Superior temporal gyrus (tissue), 1 donor: ENCODE measurements around the gene UROS.

Experiments
- DNase-seq: peaks from one replicate; pipeline ENCODE4 v3.0.0-alpha.2; 2016; ENCODE audit errors: extremely low spot score

UROS gene

DNA sequence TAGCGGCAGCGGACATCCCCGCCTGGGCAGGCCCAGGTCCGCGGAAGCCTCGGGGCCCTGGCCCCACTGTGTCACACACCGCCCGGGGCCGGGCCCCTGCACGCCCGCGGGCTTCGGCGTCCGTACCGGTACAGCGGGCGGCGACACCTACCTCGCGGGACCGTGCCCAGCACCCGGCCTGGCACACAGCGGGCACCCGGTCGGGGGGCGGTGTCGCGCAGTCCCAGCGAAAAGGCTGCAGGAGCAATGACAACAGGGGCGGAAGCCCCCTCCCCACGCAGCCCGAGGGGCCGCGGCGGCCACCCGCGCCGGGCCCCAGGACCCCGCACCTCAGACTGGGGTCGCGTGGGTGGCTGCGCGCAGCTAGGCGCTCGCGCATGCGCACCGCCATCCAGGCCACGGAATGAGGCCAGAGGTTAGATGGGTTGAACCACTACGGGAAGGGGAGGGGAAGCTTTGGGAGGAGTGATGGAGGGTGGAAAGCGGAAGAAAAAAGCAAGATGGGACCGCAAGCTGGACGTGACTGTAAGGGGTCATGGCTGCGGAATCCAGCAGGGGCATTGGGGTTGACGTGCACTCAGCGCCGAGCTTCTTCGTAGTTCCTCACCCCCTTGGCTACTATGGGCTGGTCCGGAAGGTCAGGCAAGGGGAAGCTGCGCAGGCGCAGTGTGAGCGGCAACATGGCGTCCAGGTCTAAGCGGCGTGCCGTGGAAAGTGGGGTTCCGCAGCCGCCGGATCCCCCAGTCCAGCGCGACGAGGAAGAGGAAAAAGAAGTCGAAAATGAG lies at the start of gene UROS, which contains the start of gene BCCIP:
Gene UROS (minus strand): TSS at position 381 of the 785 bp plus-strand sequence. CDS start 6,759 bp downstream, outside the sequence.
Gene BCCIP (plus strand): TSS at position 669 of the 785 bp plus-strand sequence. CDS start 12 bp downstream, at position 681.
- DNase-seq = peak; percentile 94

DNA sequence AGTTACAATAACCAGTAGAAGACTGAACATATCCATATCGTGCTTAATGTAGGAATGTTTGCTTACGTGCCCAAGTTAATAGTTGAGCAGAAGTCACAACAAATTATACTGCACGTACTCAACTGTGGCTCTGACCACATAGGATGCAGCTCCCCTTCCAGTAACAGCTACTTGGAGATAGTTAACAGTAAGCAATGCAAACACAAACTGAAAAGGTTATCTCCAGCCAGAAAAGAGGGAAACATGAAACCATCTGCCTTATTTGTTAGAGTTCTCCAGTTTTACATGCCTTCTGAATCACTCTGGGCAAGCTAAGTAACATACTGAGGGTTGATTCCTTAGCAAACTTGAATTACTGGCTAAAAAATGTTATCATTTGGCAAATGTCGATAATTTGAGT lies 48.3 kb upstream of the UROS start:
- DNase-seq = no peak

DNA sequence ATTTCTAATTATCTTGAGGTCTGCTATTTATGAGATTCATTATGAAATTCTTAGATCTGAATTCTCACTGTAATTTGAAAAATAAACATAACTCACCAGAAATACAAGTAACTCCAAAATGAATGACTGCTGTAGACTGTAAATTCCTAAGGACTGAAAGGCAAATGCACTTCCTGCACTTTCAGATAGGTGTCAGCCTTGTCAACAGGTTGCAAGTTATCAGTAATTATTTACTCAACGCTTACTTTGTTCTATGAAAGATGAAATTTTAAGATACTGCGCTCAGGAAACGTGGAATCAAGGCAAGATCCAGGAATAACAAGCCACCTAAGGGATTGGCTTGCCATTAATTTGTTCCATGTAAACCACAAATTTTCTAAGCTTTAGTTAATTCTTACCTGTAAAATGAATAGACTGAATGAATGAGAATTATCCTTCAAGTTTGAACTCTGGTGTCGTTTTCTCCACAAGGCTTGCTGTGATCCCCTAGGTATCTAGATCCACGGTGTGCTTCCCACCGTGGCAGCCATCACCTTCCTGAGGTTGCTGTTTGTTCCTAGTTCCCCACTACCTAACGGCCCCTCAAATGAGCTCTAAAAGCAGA lies 45.4 kb upstream of the UROS start:
- peak; percentile 59 for DNase-seq

DNA sequence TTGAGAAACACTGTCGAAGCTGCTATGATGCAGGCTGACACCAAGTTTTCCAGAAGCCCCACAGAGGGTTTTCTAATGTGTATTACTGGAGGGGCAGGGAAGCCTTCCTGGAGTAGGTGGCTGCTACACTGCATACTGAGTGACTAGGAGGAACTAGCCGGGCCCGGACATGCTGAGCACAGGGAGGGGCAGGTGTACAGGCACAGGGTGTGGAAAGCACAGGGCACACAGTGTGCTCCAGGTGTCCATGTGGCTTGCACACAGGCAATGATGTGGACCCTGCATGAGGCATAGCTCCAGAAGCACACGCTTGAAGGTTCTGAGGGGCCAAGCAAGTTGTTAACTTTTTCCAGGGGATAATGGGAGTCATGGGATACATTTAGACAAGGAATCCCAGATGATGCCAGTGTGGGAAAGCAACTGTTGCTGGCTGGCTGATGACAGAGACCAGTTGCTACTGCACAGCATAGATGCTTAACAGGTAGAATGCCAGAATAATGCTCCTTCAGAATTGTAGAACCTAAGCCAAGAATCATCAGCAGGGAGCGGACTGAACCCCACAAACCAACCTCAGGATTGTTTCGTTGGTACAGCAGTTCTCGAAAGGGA lies 43.5 kb upstream of the UROS start:
- no peak for DNase-seq

DNA sequence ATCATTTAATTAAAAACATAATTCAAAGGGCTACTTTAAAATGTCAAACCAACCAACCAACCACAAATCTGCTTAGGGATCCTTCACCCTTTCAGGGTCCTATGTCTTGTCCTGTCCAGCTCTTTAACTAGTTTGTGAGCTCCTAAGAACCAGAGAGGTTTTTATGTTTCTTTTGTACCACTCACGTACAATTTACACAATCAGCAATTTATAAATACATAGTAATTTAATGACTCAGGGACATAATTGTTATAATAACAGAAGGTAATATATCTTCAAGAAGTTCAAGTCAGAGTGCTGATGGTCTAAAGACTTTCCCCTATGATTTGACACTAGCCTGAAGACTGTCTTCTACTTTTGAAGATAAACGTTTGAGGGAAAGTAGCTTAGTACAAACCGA lies 42.1 kb upstream of the UROS start:
- no peak for DNase-seq

DNA sequence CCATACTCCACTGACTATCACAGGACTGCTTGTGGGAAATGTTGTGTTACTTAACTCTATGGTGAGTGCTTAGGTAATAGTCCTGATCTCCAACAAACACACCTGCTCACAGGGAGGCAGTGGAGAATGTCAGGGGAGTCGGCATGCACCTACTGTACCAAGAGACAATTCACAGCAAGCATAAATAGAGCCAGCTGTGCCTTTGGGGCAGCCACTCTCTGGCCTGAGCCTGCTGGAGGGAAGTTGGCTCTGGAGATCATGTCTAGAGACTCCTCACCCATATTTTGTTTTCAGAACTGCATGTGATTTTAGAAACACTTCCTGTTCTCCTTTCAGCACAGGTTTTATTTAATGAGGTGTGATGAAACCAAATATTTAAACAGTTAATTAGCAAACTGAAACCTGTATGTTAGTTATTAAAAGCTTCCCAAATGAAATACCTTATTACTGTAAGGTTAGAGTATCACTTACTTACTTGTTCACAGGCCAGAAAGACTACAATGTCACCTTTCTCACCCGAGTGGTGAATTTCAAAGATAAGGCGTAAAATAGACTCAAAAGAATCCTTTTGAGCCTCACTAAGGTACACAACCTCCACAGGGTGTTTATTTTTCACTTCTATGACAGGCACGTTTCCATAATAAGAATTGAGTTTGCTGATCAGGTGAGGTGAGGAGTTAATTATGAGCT lies 36.2 kb upstream of the UROS start:
- DNase-seq = no peak

DNA sequence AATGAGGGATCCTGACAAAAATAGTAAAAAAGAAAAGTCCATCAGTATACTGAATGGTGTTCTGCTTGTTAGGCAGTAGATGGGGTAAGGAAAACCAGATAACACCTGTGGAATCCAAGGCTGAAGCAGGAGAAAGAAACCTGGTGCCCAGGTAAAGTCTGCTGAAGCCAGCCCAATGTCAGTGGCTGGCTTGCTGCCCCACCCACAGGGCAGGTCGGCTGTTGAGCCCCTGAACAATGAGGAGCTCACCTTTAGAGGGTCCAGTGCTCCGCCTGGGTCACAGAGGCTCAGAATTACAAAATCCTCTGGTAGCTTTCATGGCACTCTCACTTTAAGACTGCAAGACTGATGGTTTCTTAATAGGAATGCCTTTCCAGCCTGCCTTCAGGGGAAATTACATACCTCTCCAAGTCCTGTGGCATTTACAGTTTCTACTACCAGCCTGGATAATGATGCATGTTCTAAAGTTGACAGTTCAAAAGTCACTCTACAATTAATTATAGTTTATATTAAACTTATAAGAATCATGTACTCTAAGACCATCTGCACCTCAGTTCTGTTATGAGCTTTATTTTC lies 34.2 kb upstream of the UROS start:
- no peak for DNase-seq

DNA sequence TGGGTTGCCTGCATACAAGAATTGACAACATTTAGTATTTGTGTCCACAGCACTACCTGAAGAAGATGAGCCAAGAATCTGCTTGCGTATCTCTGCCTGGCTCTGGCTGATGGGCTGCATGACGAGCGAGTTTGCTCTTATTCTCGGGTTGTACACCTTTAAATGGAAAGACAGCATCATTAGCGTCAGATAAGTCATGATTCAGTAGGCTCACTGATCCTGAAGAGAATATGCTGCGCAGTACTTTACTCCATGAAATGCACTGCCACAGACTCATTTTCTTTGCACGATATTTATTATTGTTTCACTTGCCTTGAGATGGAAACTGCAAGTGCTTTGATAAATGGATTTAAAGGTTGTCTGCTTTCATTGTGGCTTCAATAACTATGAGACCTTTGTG lies 29.4 kb upstream of the UROS start:
- DNase-seq = no peak

DNA sequence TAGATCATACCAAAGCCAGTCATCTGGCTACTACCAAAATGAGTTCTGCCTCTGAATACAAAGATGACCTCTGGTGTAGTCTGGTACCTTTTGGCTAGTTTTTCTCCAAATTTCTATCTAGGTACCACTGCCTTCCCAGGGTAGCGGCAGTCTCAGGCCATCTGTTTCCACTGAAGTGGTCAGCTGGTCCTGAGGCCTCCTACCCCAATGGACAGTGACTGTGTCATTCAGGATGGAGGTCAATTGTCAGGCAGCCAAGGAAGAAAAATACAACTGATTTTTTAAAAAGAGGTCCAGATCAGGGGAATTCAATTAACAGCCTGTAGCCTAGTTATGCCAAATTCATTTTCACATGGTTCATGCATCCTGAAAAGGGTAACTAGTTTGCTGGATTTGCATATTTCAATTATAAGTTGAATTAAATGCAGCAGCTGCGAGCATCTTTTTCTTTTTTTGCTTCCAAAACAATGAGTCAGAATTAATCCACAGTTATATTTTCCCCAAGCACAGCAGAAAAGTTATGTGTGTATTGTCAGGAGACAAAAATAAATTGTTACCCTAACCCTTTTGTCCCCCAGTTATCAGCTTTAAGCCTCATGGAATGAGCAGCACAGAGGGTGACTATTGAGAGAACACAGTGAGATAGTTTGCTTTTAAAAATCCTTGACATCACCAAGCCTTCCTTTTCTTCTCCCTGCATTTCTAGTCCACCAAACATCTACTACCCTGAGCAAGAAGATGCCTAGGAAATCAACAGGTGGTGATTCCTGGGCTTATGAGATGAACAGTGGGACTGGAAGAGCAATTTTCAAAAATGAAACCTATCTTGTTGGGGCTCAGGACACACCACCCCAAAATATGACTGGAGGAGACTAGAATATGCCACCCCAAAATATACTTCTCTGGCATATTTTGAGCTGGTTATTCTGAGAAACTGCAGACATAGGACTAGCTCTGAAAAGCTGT lies 28.0 kb upstream of the UROS start:
- DNase-seq = no peak

DNA sequence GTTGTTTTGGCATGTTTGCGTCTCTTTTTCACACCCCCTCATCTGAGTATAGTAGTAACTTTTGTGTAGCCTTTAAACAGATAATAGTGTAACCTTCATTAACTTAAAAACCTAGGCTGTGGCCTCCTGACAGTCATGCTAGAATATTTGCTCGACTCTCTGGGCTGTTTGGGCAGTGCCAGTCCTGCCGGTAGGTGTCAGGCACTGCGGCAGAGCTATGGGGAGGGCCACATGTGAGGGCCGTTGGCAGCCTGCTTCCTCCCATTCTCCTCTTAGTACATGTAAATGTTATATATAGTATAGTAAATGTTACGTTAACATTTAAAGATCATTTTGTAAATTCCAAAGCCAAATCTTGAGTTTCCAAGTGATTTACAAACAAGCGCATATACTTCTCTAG lies 26.4 kb upstream of the UROS start:
- DNase-seq = no peak

DNA sequence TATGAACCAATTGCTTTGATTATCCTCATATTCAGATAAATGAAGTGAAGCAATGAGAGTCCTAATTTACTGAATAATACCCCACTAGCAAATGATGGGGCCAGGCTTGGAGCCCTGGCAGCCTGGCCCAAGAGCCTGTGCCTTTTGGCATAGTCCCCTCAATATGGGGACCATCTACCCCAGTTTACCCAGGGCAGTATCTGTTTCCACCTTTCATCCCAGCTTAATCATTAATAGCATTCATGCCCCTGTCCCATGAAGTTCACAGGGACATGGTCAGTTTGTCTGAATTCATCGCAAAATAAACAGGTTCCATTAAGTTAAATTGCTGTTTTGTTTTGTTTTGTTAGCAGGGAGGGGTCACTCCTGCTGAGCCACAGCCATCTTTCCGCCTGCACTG lies 25.8 kb upstream of the UROS start:
- DNase-seq = no peak

DNA sequence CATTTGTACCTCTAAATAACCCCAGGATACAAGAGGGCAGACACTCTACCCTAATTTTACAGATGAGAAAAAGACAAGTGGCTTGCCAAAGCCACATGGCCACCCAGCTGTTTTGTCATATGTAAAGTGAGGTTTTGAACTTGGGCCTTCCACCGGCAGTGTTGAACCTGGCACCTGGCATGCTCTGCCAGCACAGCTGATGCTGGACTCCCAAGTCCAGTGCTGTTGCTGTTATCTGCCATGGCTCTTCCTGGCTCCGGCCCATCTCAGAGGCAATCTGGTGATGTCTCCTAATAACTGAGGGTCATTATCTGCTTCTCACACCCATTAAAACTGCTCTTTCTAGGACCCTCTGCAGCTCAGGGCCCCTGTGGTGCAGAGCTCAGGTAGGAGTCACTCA lies 25.3 kb upstream of the UROS start:
- no peak for DNase-seq

DNA sequence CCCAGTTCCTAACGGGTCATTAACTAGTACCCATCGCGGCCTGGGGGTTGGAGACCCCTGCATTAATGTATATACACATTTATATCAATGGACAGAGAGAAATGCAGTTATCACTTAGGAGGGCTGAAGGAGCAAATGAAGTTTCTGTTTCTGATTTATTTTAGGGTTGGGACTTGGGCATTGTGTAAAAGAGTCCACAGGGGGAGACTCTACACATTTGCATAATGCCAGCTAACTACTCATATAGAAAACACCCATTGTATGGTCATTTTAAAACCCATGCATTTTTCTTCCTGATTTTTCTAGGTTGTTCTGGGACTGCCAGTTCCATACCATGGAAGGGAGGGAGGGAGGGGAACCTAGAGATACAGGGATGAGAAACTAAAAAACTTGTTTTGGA lies 23.8 kb upstream of the UROS start:
- no peak for DNase-seq

DNA sequence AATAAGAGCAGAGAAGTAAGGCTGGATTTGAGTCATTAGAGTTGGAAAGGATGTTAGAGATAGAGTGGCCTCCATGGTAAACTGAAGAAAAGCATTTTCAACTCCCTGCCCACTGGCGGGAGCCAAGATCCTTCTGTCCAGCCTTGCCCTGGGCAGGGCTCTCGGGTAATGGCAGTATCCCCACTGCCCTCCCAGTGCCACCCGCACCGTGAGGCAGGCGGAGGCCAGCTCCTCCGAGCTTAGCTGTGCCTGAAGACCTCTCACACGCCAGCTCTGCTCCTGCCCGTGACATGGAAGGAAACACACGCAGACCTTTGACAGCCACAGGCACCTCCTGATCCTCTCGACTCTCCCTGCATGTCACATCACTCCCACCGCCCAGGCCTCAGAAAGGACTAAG lies 22.6 kb upstream of the UROS start:
- no peak for DNase-seq

DNA sequence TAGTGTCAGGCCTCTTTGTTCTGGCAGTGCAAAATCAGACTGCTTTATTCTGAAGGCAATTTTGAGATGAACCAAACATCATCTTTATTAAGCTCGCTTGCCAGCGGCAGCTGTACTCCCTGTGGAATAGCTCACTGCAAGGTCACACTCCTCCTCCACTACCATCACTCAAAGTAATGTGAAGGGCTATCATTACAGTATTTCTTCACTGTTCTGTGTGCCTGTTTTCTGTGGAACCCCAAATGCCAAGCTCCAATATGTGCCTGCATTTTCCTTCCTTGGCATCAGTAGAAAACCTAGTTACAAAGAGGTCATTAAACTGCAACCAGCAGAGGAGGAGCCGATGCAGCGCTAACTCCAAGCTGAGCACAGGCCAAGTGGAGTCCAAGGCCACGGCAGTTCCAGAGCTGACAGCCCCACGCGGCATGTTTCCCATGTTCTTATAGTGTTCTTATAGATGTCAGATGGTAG lies 21.7 kb upstream of the UROS start:
- DNase-seq = peak; percentile 49

DNA sequence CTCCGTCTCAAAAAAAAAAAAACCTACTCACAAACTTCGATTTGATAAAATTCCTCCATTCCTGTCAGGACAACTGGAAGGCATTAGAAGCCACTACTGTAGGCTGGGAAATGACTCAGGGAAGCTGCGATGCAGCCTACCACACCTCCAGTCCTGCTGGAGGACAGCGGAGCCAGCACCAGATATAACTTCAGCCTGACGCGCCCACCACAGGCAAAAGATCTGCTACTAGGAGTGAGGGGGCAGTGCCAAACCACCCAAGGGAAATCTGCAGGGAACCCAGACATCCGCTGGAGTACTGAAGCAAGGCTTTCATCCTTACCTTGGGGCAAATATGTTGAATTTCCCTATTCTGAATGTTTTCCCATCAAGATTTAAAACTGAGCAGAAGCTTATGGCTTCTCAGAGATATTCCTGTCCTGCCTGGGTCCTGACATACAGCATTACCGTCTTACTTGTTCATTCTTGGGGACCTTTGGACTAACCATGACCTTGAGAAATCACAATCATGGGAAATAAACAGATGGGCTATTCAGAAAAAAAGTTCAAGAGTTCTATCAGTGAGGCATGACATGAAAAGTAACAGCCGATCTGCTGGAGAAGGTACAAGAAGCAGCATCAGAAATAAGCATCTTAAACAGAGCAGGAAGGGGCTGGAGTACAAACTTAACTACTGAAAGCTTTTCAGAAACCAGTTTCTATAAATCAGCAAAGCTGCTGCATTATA lies 20.7 kb upstream of the UROS start:
- DNase-seq = no peak

DNA sequence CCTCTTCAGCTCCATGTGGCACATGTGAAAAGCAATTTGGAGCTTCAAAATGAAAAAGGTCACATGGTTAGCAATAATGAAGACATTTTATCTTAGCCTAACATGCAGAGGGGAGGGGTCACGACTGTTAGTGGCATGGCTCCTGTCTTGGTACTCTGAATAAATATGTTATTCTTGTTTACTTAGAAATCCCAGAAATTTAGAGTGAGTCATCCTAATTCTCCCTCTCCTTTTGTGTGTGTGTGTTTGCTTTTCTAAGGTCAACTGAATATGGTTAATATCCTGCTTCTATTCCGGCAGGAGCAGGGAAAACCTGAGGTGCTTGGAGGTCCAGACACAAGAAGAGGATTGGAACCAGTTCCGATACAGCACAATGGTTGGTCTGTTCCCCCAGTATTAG lies 17.9 kb upstream of the UROS start:
- DNase-seq = no peak

DNA sequence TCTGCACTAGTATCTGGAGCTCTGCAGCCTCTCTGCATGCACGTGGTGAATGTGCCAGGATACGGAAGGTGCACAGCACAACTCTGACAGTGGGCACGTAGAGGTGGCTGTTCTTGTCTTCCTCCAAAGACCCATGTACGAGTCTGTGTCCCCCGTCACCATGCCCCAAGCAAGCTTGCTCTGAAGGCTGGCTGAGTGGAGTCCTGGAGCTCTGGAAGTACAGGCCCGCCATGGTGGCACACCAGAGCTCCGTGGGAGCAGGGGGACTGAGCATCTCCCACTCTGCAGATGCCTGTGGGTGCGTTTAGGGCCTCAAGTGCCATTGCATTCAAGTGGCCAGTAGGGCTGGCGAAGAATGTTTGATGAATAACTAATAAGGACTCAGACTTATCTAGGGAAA lies 17.3 kb upstream of the UROS start:
- no peak for DNase-seq

DNA sequence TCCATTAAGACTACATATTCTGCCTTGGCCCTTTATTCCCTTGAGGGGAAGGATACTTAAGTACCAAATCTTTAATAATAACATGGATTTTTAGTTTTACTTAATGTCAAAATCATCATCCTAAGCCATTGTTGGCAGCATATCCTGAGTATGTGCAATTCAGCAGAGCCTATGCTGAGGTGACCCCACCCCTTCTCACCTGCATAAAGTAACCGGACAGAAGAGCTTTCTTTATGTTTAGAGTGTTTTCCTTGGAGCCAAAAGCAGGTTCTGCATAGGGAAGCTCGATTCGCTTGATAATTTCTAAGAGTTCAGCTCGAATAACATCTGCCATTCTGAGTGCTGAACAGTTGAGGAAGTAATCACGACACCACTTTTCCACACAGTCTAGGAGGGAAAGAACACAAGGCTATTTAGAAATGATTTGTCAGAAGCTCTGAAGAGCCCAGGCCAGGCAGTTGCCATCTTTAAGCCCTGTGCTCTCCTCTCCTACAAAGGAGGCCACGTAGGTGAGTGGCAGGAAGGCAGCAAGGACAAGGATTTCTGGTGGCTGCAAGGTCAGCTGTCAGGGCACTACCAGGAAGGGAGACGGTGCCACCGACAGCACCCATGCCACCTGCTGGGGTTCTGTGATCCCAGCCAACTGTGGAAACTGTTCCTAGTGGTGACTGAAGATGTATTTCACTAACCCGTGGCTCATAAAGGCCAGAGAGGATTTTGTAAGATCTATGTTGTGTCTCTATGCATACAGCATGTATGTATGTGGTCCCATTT lies 15.9 kb upstream of the UROS start:
- no peak for DNase-seq
